ENCODE data around the gene NLRC5.

The NLRC5 gene

DNA sequence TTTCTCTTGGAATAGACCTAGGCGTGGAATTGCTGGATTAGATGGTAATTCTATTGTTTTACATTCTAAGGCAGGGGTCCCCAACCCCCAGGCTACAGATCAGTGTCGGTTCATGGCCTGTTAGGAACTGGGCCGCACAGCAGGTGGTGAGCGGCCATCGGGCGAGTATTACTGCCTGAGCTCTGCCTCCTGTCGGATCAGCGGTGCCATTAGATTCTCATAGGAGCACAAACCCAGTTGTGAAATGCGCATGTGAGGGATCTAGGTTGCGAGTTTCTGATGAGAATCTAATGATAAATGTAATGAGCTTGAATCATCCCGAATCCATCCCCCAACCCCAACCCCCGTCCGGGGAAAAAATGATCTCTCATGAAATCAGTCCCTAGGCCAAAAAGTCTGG lies 23.0 kb downstream of the NLRC5 start:
- H3K4me3 ChIP-seq (ENCODE audit: low read depth, low read length) = no peak overlapping the region
- DNase-seq (ENCODE audit: low read depth) = no peak
- TF ChIP-seq POLR2A (IDR thresholded peaks at IDR 0.05; ENCODE audit: extremely low read depth, insufficient read length) (no peak), MYC (IDR thresholded peaks at IDR 0.05; ENCODE audit: low read depth, low read length) (no peak)
- TF ChIP-seq, protein P1, sequence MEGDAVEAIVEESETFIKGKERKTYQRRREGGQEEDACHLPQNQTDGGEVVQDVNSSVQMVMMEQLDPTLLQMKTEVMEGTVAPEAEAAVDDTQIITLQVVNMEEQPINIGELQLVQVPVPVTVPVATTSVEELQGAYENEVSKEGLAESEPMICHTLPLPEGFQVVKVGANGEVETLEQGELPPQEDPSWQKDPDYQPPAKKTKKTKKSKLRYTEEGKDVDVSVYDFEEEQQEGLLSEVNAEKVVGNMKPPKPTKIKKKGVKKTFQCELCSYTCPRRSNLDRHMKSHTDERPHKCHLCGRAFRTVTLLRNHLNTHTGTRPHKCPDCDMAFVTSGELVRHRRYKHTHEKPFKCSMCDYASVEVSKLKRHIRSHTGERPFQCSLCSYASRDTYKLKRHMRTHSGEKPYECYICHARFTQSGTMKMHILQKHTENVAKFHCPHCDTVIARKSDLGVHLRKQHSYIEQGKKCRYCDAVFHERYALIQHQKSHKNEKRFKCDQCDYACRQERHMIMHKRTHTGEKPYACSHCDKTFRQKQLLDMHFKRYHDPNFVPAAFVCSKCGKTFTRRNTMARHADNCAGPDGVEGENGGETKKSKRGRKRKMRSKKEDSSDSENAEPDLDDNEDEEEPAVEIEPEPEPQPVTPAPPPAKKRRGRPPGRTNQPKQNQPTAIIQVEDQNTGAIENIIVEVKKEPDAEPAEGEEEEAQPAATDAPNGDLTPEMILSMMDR (IDR thresholded peaks at IDR 0.05; ENCODE audit: low read depth, low read length) = no peak
- TF ChIP-seq, protein P2, sequence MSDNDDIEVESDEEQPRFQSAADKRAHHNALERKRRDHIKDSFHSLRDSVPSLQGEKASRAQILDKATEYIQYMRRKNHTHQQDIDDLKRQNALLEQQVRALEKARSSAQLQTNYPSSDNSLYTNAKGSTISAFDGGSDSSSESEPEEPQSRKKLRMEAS (IDR thresholded peaks at IDR 0.05; ENCODE audit: low read depth, low read length) = no peak

DNA sequence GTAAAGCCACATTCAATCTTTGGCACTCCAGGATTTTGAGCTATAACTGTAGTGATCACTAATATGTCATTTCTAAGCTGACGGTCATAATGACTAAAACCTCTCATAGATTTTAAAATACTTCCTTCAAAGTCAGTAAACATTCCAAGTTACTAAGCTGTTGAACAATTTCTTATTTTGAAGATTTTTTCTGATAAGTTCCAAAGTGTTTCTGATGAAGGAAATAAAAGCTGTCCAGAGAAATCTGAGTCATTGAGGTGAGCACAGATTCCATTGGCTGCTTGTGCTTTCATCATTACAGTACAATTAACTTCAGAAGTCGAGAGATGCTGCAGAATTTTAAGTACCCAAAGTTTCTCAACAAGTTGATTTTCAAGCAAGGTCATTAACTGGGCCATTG lies 23.9 kb downstream of the NLRC5 start:
- TF ChIP-seq POLR2A (IDR thresholded peaks at IDR 0.05; ENCODE audit: extremely low read depth, insufficient read length) (no peak), MYC (IDR thresholded peaks at IDR 0.05; ENCODE audit: low read depth, low read length) (no peak)
- TF ChIP-seq, protein P2 (IDR thresholded peaks at IDR 0.05; ENCODE audit: low read depth, low read length) = no peak
- TF ChIP-seq, protein P1 (IDR thresholded peaks at IDR 0.05; ENCODE audit: low read depth, low read length) = no peak
- DNase-seq (ENCODE audit: low read depth) = no peak
- H3K4me3 ChIP-seq (ENCODE audit: low read depth, low read length) = no peak overlapping the region

DNA sequence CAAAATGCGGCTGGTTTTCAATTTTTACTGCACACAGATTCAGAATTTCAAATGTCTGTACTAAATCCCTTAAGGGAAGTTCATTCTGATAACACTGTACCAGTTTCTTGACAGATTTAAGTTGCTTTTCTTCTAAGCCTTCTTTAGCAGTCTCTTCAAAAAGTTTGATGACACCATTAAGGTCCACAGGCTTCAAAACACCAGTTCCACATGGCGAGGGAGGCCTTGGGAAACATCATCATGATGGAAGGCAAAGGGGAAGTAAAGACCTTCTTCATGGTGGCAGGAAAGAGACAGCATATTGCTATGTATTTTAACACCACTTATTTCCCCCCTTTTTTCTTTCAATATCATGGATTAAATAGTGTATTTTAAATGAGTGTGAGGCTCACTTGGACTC lies 24.5 kb downstream of the NLRC5 start:
- H3K4me3 ChIP-seq (ENCODE audit: low read depth, low read length) = no peak overlapping the region
- TF ChIP-seq, protein P2 (IDR thresholded peaks at IDR 0.05; ENCODE audit: low read depth, low read length) = peak; percentile 62; the same call in 1 of the 2 replicates
- TF ChIP-seq MYC (IDR thresholded peaks at IDR 0.05; ENCODE audit: low read depth, low read length) = no peak
- DNase-seq (ENCODE audit: low read depth) = peak; percentile 62

DNA sequence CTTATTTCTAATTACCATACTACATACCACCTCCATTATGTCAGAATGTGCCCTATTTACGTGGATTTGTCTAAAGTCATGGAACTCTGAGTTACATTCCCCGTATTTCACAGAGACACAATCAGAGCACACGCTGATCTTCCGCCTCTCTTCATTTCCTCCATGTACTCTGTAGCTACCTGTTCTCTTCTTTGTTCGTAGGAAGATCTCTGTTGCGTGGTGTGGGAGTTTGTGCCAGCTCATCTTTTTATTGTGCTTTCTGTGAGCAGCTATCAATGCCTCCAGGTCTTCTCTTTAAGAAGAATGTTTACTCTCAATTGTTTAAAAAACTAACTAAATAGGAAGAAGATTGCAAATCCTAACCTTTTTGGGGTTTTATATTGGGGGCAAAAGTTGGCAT lies 26.9 kb downstream of the NLRC5 start:
- no peak overlapping the region for H3K4me3 ChIP-seq (ENCODE audit: low read depth, low read length)
- TF ChIP-seq MYC (IDR thresholded peaks at IDR 0.05; ENCODE audit: low read depth, low read length) (no peak), POLR2A (IDR thresholded peaks at IDR 0.05; ENCODE audit: extremely low read depth, insufficient read length) (no peak)
- TF ChIP-seq, protein P2 (IDR thresholded peaks at IDR 0.05; ENCODE audit: low read depth, low read length) = no peak
- TF ChIP-seq, protein P1 (IDR thresholded peaks at IDR 0.05; ENCODE audit: low read depth, low read length) = no peak
- no peak for DNase-seq (ENCODE audit: low read depth)

DNA sequence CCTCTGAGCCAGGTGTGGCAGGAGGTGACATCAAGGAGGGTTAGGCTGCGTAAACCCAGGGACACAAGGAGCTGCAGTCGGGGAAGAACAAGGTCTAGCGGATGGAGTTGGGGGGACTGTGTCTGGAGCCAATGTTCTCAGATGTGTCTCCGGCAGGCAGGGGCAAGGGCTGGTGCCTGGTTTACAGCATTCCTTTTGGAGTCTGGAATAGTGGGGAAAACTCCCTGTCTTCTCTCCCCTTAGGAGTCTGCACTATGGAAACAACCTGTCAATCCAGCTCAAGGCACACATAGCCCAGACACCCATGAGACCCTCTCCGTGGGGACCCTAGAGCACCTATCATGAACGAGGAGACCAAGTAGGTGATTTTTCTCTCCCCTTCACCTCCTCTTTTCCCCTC lies 27.5 kb downstream of the NLRC5 start:
- no peak overlapping the region for H3K4me3 ChIP-seq (ENCODE audit: low read depth, low read length)
- DNase-seq (ENCODE audit: low read depth) = no peak
- TF ChIP-seq POLR2A (IDR thresholded peaks at IDR 0.05; ENCODE audit: extremely low read depth, insufficient read length) = no peak
- TF ChIP-seq, protein P2 (IDR thresholded peaks at IDR 0.05; ENCODE audit: low read depth, low read length) = no peak

DNA sequence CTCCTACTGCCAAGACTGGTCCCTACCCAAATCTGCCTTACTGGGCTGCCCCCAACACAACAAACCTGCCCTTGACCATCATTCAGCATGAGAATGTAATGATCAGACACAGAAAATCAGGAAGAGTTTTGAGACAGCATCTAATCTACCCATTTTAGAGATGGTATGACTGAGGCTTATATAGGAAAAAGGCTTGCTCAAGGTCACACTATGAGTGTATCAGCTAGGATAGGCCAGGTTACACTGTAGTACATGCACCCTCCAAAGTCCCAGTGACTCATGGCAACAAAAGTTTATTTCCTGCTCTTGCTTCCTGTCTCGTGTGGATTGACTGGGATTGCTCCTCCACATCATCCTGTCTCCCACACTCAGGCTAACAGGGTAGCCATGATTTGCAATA lies 27.9 kb downstream of the NLRC5 start:
- TF ChIP-seq, protein P2 (IDR thresholded peaks at IDR 0.05; ENCODE audit: low read depth, low read length) = no peak
- TF ChIP-seq POLR2A (IDR thresholded peaks at IDR 0.05; ENCODE audit: extremely low read depth, insufficient read length) (no peak), MYC (IDR thresholded peaks at IDR 0.05; ENCODE audit: low read depth, low read length) (no peak)
- TF ChIP-seq, protein P1 (IDR thresholded peaks at IDR 0.05; ENCODE audit: low read depth, low read length) = no peak
- no peak for DNase-seq (ENCODE audit: low read depth)
- no peak overlapping the region for H3K4me3 ChIP-seq (ENCODE audit: low read depth, low read length)

DNA sequence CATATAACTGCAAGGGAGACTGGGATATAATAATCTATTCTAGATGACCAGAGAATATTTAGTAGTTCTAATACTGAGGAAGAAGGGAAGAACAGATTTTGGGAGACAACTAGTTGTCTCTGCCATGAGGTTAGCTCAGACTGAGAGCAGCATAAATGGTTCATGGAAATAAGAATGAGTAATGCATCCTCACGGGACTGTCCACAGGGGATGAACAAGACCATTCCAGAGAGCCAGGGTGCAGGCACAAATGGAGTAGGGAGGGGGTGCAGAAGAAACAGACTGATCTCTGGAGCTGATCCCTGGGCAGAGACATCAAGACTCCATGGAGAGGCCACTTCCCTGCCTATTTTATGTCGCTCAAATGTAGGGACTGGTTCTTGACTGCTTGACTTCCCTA lies 30.4 kb downstream of the NLRC5 start:
- no peak for DNase-seq (ENCODE audit: low read depth)
- no peak overlapping the region for H3K4me3 ChIP-seq (ENCODE audit: low read depth, low read length)
- TF ChIP-seq POLR2A (IDR thresholded peaks at IDR 0.05; ENCODE audit: extremely low read depth, insufficient read length) = no peak
- TF ChIP-seq, protein P2 (IDR thresholded peaks at IDR 0.05; ENCODE audit: low read depth, low read length) = no peak
- TF ChIP-seq, protein P1 (IDR thresholded peaks at IDR 0.05; ENCODE audit: low read depth, low read length) = no peak

Data from NB4 (cell line).